H9 (cell line): ENCODE results near the gene TRAFD1. TPM values are rescaled to one million over a fixed set of nuclear protein-coding genes. Genes with fewer than 3 reads are reported as not detected.

Experiments
- DNase-seq: peaks from one replicate; pipeline ENCODE4 v3.0.0-alpha.2; 2017
- H2AFZ ChIP-seq: one replicate; pipeline ENCODE4 v1.6.1; 2013; ENCODE audit warnings: mild to moderate bottlenecking, low read length, control low read depth, moderate library complexity
- H2AK5ac ChIP-seq: 2 replicates; pipeline ENCODE4 v1.6.1; 2013; ENCODE audit warnings: low read length, control low read depth, mixed read lengths; ENCODE audit not compliant: insufficient read length
- H2BK120ac ChIP-seq: one replicate; pipeline ENCODE4 v1.6.1; 2013; ENCODE audit warnings: low read depth, mild to moderate bottlenecking, low read length, control low read depth, inconsistent platforms; ENCODE audit not compliant: poor library complexity, severe bottlenecking
- H2BK12ac ChIP-seq: 2 replicates; pipeline ENCODE4 v1.6.1; 2013; ENCODE audit warnings: low read length, control low read depth, mixed read lengths, low read depth; ENCODE audit not compliant: insufficient read length
- H2BK15ac ChIP-seq: 2 replicates; pipeline ENCODE4 v1.6.1; 2013; ENCODE audit warnings: low read depth, low read length, control low read depth
- H2BK20ac ChIP-seq: one replicate; pipeline ENCODE4 v1.6.1; 2013; ENCODE audit warnings: low read depth, mild to moderate bottlenecking, low read length, control low read depth, inconsistent platforms; ENCODE audit not compliant: poor library complexity, severe bottlenecking
- H2BK5ac ChIP-seq: 2 replicates; pipeline ENCODE4 v1.6.1; 2013; ENCODE audit warnings: low read length, control low read depth, mixed read lengths; ENCODE audit not compliant: insufficient read length
- H3K14ac ChIP-seq: 2 replicates; pipeline ENCODE4 v1.6.1; 2013; ENCODE audit warnings: low read length, control low read depth; ENCODE audit not compliant: insufficient read depth
- H3K18ac ChIP-seq: 2 replicates; pipeline ENCODE4 v1.6.1; 2013; ENCODE audit warnings: low read depth, mild to moderate bottlenecking, mixed read lengths, low read length, control low read depth; ENCODE audit not compliant: insufficient read length
- H3K23ac ChIP-seq: 2 replicates; pipeline ENCODE4 v1.6.1; 2013; ENCODE audit warnings: low read length, control low read depth, mixed read lengths, low read depth; ENCODE audit not compliant: insufficient read length
- H3K23me2 ChIP-seq: 2 replicates; pipeline ENCODE4 v1.6.1; 2013; ENCODE audit warnings: low read depth, mild to moderate bottlenecking, mixed read lengths, low read length, control low read depth; ENCODE audit not compliant: insufficient read length, poor library complexity, severe bottlenecking
- H3K27ac ChIP-seq: 2 replicates; pipeline ENCODE4 v1.5.1; 2013; ENCODE audit warnings: low read length, control low read depth, mixed read lengths, low read depth; ENCODE audit not compliant: insufficient read length
- H3K27me3 ChIP-seq: 2 replicates; pipeline ENCODE4 v1.6.1; 2013; ENCODE audit warnings: low read length, control low read depth, inconsistent platforms; ENCODE audit not compliant: insufficient read depth
- H3K4ac ChIP-seq: 2 replicates; pipeline ENCODE4 v1.6.1; 2013; ENCODE audit warnings: low read depth, mild to moderate bottlenecking, control low read depth, inconsistent platforms, low read length, moderate library complexity
- H3K4me1 ChIP-seq: 2 replicates; pipeline ENCODE4 v1.6.1; 2013; ENCODE audit warnings: low read length, control low read depth, inconsistent platforms; ENCODE audit not compliant: insufficient read depth
- H3K4me2 ChIP-seq: 2 replicates; pipeline ENCODE4 v1.6.1; 2013; ENCODE audit warnings: low read length, control low read depth, mixed read lengths; ENCODE audit not compliant: insufficient read length, insufficient read depth
- H3K56ac ChIP-seq: 2 replicates; pipeline ENCODE4 v1.6.1; 2013; ENCODE audit warnings: low read depth, mild to moderate bottlenecking, mixed read lengths, low read length, control low read depth; ENCODE audit not compliant: insufficient read length
- H3K79me1 ChIP-seq: 2 replicates; pipeline ENCODE4 v1.6.1; 2013; ENCODE audit warnings: low read depth, mild to moderate bottlenecking, moderate library complexity, low read length, control low read depth, inconsistent platforms; ENCODE audit not compliant: insufficient read depth, poor library complexity, severe bottlenecking
- H3K79me2 ChIP-seq: 2 replicates; pipeline ENCODE4 v1.6.1; 2013; ENCODE audit warnings: low read length, control low read depth, inconsistent platforms; ENCODE audit not compliant: insufficient read depth
- H3K9ac ChIP-seq: 2 replicates; pipeline ENCODE4 v1.6.1; 2013; ENCODE audit warnings: low read length, control low read depth, mixed read lengths; ENCODE audit not compliant: insufficient read length; ENCODE audit errors: extremely low read depth
- H3K9me3 ChIP-seq: one replicate; pipeline ENCODE4 v1.6.1; 2013; ENCODE audit warnings: low read depth, low read length, inconsistent platforms; ENCODE audit not compliant: control insufficient read depth
- H3T11ph ChIP-seq: one replicate; pipeline ENCODE4 v1.6.1; 2013; ENCODE audit warnings: mild to moderate bottlenecking, low read length, control low read depth, inconsistent platforms
- H4K20me1 ChIP-seq: one replicate; pipeline ENCODE4 v1.6.1; 2013; ENCODE audit not compliant: control insufficient read depth, insufficient read length, insufficient read depth
- H4K5ac ChIP-seq: 2 replicates; pipeline ENCODE4 v1.6.1; 2013; ENCODE audit warnings: low read depth, mild to moderate bottlenecking, mixed read lengths, low read length, control low read depth; ENCODE audit not compliant: insufficient read length
- H4K8ac ChIP-seq: replicated peaks from 2 replicates; pipeline ENCODE4 v1.6.1; 2013; ENCODE audit warnings: low read length, control low read depth, mixed read lengths, low read depth; ENCODE audit not compliant: insufficient read length
- H4K91ac ChIP-seq: 2 replicates; pipeline ENCODE4 v1.6.1; 2013; ENCODE audit warnings: low read depth, mild to moderate bottlenecking, moderate library complexity, mixed read lengths, low read length, control low read depth; ENCODE audit not compliant: insufficient read length
- H3K27ac Mint-ChIP-seq, 3 experiments: 2 replicates in 2 of 3; 3 replicates in 1 of 3; pipeline ENCODE4 v1.8.0; 2020 to 2021; ENCODE audit warnings: mixed read lengths in 3 of 3, mild to moderate bottlenecking in 1 of 3, moderate library complexity in 1 of 3
- H3K27me3 Mint-ChIP-seq: 2 replicates; pipeline ENCODE4 v1.8.0; 2021; ENCODE audit warnings: low read depth, mild to moderate bottlenecking, moderate library complexity, mixed read lengths
- H3K36me3 Mint-ChIP-seq, 3 experiments: 2 replicates in 2 of 3; 3 replicates in 1 of 3; pipeline ENCODE4 v1.8.0; 2020 to 2021; ENCODE audit warnings: low read depth in 3 of 3, mixed read lengths in 3 of 3; ENCODE audit not compliant: insufficient read depth in 1 of 3
- H3K4me1 Mint-ChIP-seq, 2 experiments: 2 replicates each; pipeline ENCODE4 v1.8.0; 2020; ENCODE audit warnings: mixed read lengths in 2 of 2
- H3K4me3 Mint-ChIP-seq, 2 experiments: 2 replicates in 1 of 2; 3 replicates in 1 of 2; pipeline ENCODE4 v1.8.0; 2020 to 2021; ENCODE audit warnings: mild to moderate bottlenecking in 2 of 2, mixed read lengths in 2 of 2, moderate library complexity in 1 of 2
- H3K9me3 Mint-ChIP-seq, 2 experiments: 2 replicates in 1 of 2; 3 replicates in 1 of 2; pipeline ENCODE4 v1.8.0; 2020; ENCODE audit warnings: mild to moderate bottlenecking in 2 of 2, mixed read lengths in 2 of 2, moderate library complexity in 1 of 2
- WGBS: extraction: QIAGEN DNeasy Blood & Tissue Kit; methylation state at CpG from one replicate; pipeline ENCODE4 v1.1.7; 2013; ENCODE audit warnings: missing lambda C conversion rate, low lambda C conversion rate, mixed read lengths; ENCODE audit not compliant: insufficient read length; ENCODE audit errors: extremely low coverage; 5-methylcytosine and 5-hydroxymethylcytosine counted together
- total RNA-seq: library from RNA; stranded (reverse); gene quantifications from 2 replicates; pipeline ENCODE4 v1.2.1, GENCODE V29; 2021
- TF ChIP-seq, protein P1 (sequence below): fragments of 200-600 bp; sonication (generic); conservative IDR thresholded peaks from 3 replicates; pipeline ENCODE4 v1.8.0; 2021; ENCODE audit warnings: antibody characterized with exemption, mild to moderate bottlenecking

TRAFD1 gene
- total RNA-seq, 1 experiment from 2014 or later, result 32.0 TPM

- no CpG with 5 or more reads among the region's 26 CpGs for WGBS
- no peak overlapping the region for H3K9ac ChIP-seq
- Mint-ChIP-seq H3K36me3 (peaks cover 7 to 26% (median 22%) of the 10 kb centered on the region in 3 experiments; a peak in 6 of 7 replicates), H3K4me3 (no peak overlapping the region), H3K9me3 (no peaks in the 10 kb centered on the region), H3K27me3 (peaks cover 1% of the 10 kb centered on the region), H3K4me1 (0 out of 4 replicates have a peak, but pooled peaks cover 0 to 2% of the 10 kb centered on the region in 2 experiments), H3K27ac (peak overlapping the region in 1 of 3 experiments; percentile 44; a peak in 1 of 7 replicates)
- H3K4ac ChIP-seq, result no peak overlapping the region
- no peak overlapping the region for H2AK5ac ChIP-seq
- H3K18ac ChIP-seq, result no peak overlapping the region
- H2BK5ac ChIP-seq, result no peak overlapping the region
- H3K9me3 ChIP-seq, result no peaks in the 10 kb centered on the region
- no peak overlapping the region for H4K91ac ChIP-seq
- H3K4me1 ChIP-seq, result no peaks in the 10 kb centered on the region
- no peak overlapping the region for H2BK15ac ChIP-seq
- H3K27me3 ChIP-seq, result no peaks in the 10 kb centered on the region
- H3K79me1 ChIP-seq, result no peaks in the 10 kb centered on the region
- no peak overlapping the region for H2BK120ac ChIP-seq
- DNase-seq, result no peak
- H3K14ac ChIP-seq, result no peak overlapping the region; the same call in 1 of the 2 replicates
- no peak overlapping the region for H3K27ac ChIP-seq
- H2BK12ac ChIP-seq, result no peak overlapping the region
- no peaks in the 10 kb centered on the region for H3K79me2 ChIP-seq
- no peak overlapping the region for H3T11ph ChIP-seq
- no peak overlapping the region for H3K56ac ChIP-seq
- TF ChIP-seq, protein P1, sequence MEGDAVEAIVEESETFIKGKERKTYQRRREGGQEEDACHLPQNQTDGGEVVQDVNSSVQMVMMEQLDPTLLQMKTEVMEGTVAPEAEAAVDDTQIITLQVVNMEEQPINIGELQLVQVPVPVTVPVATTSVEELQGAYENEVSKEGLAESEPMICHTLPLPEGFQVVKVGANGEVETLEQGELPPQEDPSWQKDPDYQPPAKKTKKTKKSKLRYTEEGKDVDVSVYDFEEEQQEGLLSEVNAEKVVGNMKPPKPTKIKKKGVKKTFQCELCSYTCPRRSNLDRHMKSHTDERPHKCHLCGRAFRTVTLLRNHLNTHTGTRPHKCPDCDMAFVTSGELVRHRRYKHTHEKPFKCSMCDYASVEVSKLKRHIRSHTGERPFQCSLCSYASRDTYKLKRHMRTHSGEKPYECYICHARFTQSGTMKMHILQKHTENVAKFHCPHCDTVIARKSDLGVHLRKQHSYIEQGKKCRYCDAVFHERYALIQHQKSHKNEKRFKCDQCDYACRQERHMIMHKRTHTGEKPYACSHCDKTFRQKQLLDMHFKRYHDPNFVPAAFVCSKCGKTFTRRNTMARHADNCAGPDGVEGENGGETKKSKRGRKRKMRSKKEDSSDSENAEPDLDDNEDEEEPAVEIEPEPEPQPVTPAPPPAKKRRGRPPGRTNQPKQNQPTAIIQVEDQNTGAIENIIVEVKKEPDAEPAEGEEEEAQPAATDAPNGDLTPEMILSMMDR, result no peak
- H3K23me2 ChIP-seq, result no peaks in the 10 kb centered on the region
- H4K8ac ChIP-seq, result no peak overlapping the region
- no peak overlapping the region for H2BK20ac ChIP-seq
- no peak overlapping the region for H4K5ac ChIP-seq
- no peak overlapping the region for H3K4me2 ChIP-seq
- H3K23ac ChIP-seq, result no peak overlapping the region
- peaks cover 4% of the 10 kb centered on the region for H4K20me1 ChIP-seq
- H2AFZ ChIP-seq, result no peak overlapping the region
Observed at GRCh38 chr12:112166051-112167015, 41.0 kb downstream of the TRAFD1 start.
